ENCODE measurements around the gene LRGUK. TPM values are rescaled to one million over a fixed set of nuclear protein-coding genes. Genes with fewer than 3 reads are reported as not detected.

Gene LRGUK
- total and polyA plus RNA-seq, 2 of the 4 experiments (the other 2 are of a cell fraction) = 0.07 TPM; not detected in 1

DNA sequence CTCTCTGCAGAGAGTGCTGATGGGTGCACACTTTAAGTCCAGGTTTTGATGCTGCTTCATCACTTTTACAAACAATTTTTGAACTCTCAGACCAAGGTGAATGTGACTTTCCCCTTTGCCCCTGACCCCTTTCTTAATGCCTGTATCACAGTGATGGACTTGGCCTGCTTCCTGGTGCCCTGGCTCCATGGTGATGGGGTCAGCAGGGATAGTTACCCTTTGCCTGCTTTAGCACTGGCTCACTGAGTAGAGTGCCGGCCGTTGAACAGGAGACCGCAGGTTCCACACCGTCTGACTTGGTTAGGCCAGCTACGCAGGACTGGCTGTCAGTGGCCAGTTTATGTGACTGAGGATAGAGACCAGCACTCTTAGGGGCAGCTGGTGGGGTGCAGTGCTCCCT, 40.1 kb downstream of the LRGUK start:
- Histone ChIP-seq H3K36me3 (ENCODE audit: control insufficient read depth, insufficient read depth, low read length) (no peaks in the 10 kb centered on the region), H3K79me1 (ENCODE audit: low read depth in 1 of 2, low read length in 2 of 2) (no peaks in the 10 kb centered on the region), H4K91ac (ENCODE audit: insufficient read depth, low read depth, low read length) (no peak overlapping the region), H3K4me1 (ENCODE audit: control insufficient read depth, insufficient read depth, low read length) (no peaks in the 10 kb centered on the region), H3K56ac (ENCODE audit: extremely low read depth, insufficient read depth, low read length) (no peak overlapping the region), H3K27ac (ENCODE audit: insufficient read depth, low read length) (no peak overlapping the region), H3K4me2 (ENCODE audit: low read depth, low read length) (no peak overlapping the region), H2AK5ac (ENCODE audit: low read depth, low read length) (no peak overlapping the region), H2AFZ (replicated peaks; ENCODE audit: low read length, poor library complexity) (no peak overlapping the region), H3K4ac (ENCODE audit: low read depth, low read length) (no peak overlapping the region), H2BK15ac (ENCODE audit: low read depth, low read length) (no peak overlapping the region), H4K20me1 (ENCODE audit: insufficient read depth, low read length) (no peaks in the 10 kb centered on the region), H4K8ac (ENCODE audit: low read depth in 2 of 2, low read length in 2 of 2) (no peak overlapping the region), H3K9ac (ENCODE audit: low read depth, low read length) (no peak overlapping the region), H3K23ac (ENCODE audit: low read depth, low read length) (no peak overlapping the region), H3K27me3 (ENCODE audit: control insufficient read depth, insufficient read depth, low read length) (peaks cover 3% of the 10 kb centered on the region; the same call in 1 of the 2 replicates), H2BK120ac (ENCODE audit: low read depth, low read length) (no peak overlapping the region), H2AK9ac (replicated peaks; ENCODE audit: low read depth, low read length, poor library complexity) (no peak overlapping the region), H3K9me3 (ENCODE audit: control insufficient read depth, insufficient read depth, low read length) (no peaks in the 10 kb centered on the region), H3K9me1 (ENCODE audit: insufficient read depth, low read length) (no peaks in the 10 kb centered on the region; the same call in 1 of the 2 replicates), H3K4me3 (ENCODE audit: insufficient read depth, low read depth, low read length) (no peak overlapping the region), H3K18ac (ENCODE audit: low read depth, low read length) (no peak overlapping the region), H4K5ac (ENCODE audit: low read depth, low read length) (no peak overlapping the region), H2BK20ac (ENCODE audit: low read depth, low read length) (no peak overlapping the region), H3K14ac (replicated peaks; ENCODE audit: low read depth, low read length) (no peak overlapping the region), H2BK5ac (ENCODE audit: low read depth, low read length, poor library complexity, severe bottlenecking) (no peak overlapping the region)
- dilution Hi-C loops (cut with HindIII; ENCODE audit: low sequenced_read_pairs, unreplicated experiment) = no loop called here
- POLR2A ChIA-PET (ENCODE audit: unreplicated experiment) = no interaction called here
- in situ Hi-C loops (cut with MboI; ENCODE audit: low sequenced_read_pairs) = no loop called here
- 80% methylated on average over 1 of the region's 5 CpGs; no CpG with 5 or more reads in 1 of the 2 experiments for WGBS, 2 experiments (ENCODE audit: extremely low coverage in 2 of 2, insufficient read length in 1 of 2)
- intact Hi-C loops (cut with micrococcal nuclease) = no loop called here
- DNase-seq (no peak), ATAC-seq (ENCODE audit: low read depth) (no peak)
- CTCF ChIA-PET = no interaction called here
- no peak for TF ChIP-seq SMC3 (IDR thresholded peaks at IDR 0.05; ENCODE audit: low read depth, low read length)
- no peak for TF ChIP-seq FOS (IDR thresholded peaks at IDR 0.05; ENCODE audit: low read depth, low read length)
- TF ChIP-seq MXI1 (IDR thresholded peaks at IDR 0.05; ENCODE audit: borderline replicate concordance, low read depth, low read length) = no peak
- no peak for TF ChIP-seq BHLHE40 (IDR thresholded peaks at IDR 0.05; ENCODE audit: low read depth, low read length)
- no peak for TF ChIP-seq CEBPB (IDR thresholded peaks at IDR 0.05; ENCODE audit: low read depth, low read length)
- TF ChIP-seq RFX5 (IDR thresholded peaks at IDR 0.05; ENCODE audit: low read depth, low read length) = no peak
- TF ChIP-seq USF2 (IDR thresholded peaks at IDR 0.05; ENCODE audit: low read depth, low read length) = no peak
- TF ChIP-seq RCOR1 (IDR thresholded peaks at IDR 0.05; ENCODE audit: insufficient replicate concordance, low read length) = no peak
- no peak for TF ChIP-seq MAZ (IDR thresholded peaks at IDR 0.05; ENCODE audit: borderline replicate concordance, low read depth, low read length)
- BruUV-seq (replicated peaks) = no TSS peak
